Hematopoietic multipotent progenitor cell treated with erythropoietin and hydrocortisone succinate and interleukin-3 and kit ligand, for 15 days (in vitro differentiated cells): ENCODE data around the gene SYT12.
"Not testable (repeated sequence)": the region's sequence is repeated elsewhere in the genome, so short reads cannot be mapped to it uniquely, and the experiment has no call there.

ENCODE experiments used
- DNase-seq: peaks from one replicate; pipeline ENCODE4 v3.0.0-alpha.2; 2015; ENCODE audit warnings: low spot score

Gene SYT12

GRCh38 chr11:67022961-67023956 is at the start of gene SYT12:
Gene SYT12 (plus strand): TSS chr11:67023134. CDS start chr11:67030145, 7,011 bp downstream.
- no peak for DNase-seq

- no peak for DNase-seq
Measured at GRCh38 chr11:66973956-66974580, 48.9 kb upstream of the SYT12 start.

GRCh38 chr11:66974724-66975404 is 48.1 kb upstream of the SYT12 start, which contains the start of gene C11orf86:
Gene C11orf86 (plus strand): TSS chr11:66975304. CDS start chr11:66975363, 59 bp downstream.
- no peak for DNase-seq

- DNase-seq = no peak
Measured at GRCh38 chr11:66975405-66976027, 47.4 kb upstream of the SYT12 start.

GRCh38 chr11:66976028-66976467 is 46.9 kb upstream of the SYT12 start:
- no peak for DNase-seq

- DNase-seq = no peak
Measured at GRCh38 chr11:66976925-66977324, 46.0 kb upstream of the SYT12 start.

- DNase-seq = no peak
Measured at GRCh38 chr11:66978229-66978628, 44.7 kb upstream of the SYT12 start.

GRCh38 chr11:66978717-66979116 is 44.2 kb upstream of the SYT12 start:
- no peak for DNase-seq

- DNase-seq = no peak
Measured at GRCh38 chr11:66979336-66979980, 43.5 kb upstream of the SYT12 start.

GRCh38 chr11:66981976-66982578 is 40.9 kb upstream of the SYT12 start:
- peak; percentile 33 for DNase-seq

GRCh38 chr11:66983275-66983924 is 39.5 kb upstream of the SYT12 start:
- DNase-seq = no peak

GRCh38 chr11:66985508-66986177 is 37.3 kb upstream of the SYT12 start:
- no peak for DNase-seq

- DNase-seq = no peak
Measured at GRCh38 chr11:66986178-66986545, 36.8 kb upstream of the SYT12 start.

- DNase-seq = peak; percentile 31
Measured at GRCh38 chr11:66987158-66987620, 35.7 kb upstream of the SYT12 start.

- no peak for DNase-seq
Measured at GRCh38 chr11:66987924-66988637, 34.9 kb upstream of the SYT12 start.

GRCh38 chr11:66988741-66989140 is 34.2 kb upstream of the SYT12 start:
- DNase-seq = not testable (repeated sequence)

GRCh38 chr11:66989360-66989759 is 33.6 kb upstream of the SYT12 start:
- not testable (repeated sequence) for DNase-seq

- no peak for DNase-seq
Measured at GRCh38 chr11:66992041-66992440, 30.9 kb upstream of the SYT12 start.
